Islet precursor cell (in vitro differentiated cells): ENCODE data around the gene THSD7B.
"Not testable (repeated sequence)": the region's sequence is repeated elsewhere in the genome, so short reads cannot be mapped to it uniquely, and the experiment has no call there.

ENCODE experiments used
- DNase-seq: peaks from one replicate; pipeline ENCODE4 v3.0.0-alpha.2; 2018

The THSD7B gene

DNA sequence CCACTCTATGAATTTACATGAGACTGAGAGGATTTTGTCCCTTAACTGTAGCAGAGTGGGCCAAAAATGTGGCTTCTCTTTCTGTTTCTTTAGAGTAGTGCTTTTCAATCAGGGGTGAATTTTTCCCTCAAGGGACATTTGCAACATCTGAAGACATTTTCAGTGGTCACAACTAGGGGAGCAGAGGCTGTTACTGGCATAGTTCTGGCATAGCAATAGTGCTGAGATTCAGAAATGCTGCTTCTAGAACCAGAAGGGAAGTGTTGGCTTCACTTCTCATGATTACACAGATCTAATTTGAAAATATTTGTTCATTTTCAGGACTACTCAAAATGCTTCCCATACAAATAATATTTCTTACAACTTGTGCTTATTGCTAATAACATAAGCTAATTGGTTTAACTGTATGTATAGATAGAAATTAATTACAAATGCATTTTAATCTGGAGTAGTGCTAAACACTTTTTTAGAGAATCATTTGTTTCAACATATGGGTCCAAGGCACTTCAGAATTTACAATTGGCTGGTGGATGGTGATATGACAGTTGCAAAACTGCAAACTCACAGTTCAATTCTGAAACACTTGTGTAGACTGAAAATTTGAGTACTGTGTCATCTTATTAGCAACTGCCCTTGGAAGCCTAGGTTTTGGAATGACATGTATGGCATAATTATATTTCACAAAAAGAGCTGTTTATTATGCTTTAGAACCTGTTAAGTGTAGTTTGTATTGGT, 526.7 kb downstream of the THSD7B start:
- no peak for DNase-seq

DNA sequence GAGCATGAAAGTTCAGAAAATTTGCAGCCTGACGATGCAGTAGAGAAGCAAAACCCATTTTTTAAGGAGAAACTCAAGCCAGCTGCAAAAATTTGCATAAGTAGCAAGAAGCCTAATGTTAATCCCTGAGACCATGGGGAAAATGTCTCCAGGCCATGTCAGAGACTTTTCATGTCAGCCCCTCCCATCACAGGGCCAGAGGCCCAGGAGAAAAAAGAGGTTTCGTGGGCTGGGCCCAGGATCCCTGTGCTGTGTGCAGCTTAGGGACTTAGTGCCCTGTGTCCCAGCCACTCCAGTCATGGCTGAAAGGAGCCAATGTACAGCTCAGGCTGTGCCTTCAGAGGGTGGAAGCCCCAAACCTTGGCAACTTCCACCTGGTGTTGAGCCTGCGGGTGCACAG, 533.0 kb downstream of the THSD7B start:
- no peak for DNase-seq

DNA sequence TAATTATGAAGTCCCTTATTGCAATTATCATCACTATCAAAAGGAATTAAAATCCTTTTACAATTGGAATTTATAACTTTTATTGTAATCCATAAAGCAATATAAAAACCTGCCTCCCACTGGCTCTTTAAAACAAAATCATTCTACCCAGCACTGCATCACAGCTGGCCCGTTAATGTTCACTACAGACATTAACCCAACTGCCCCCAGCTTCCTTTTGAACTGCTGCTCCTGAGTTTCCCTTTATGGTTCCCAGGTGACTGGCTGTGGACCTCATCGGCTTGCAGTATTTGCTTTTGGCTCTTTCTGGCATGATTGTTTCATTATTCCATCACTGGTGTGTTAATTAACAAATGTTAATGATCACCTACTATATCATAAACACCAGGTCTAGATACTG, 535.6 kb downstream of the THSD7B start:
- DNase-seq: no peak

DNA sequence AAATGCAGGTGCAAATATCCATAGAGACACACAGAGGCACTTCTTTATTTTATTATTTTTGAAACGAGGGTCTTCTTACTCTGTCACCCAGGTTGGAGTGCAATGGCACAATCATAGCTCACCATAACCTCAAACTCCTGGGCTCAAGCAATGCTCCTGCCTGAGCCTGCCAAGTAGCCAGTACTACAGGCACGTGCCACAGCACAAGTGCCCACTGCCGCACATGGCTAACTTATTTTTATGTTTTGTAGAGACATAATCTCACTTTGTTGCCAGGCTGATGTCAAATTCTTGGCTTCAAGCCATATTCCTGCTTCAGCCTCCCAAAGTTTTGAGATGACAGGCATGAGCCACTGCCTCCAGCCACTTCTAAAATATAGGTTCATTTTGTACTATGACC, 537.6 kb downstream of the THSD7B start:
- DNase-seq: no peak

DNA sequence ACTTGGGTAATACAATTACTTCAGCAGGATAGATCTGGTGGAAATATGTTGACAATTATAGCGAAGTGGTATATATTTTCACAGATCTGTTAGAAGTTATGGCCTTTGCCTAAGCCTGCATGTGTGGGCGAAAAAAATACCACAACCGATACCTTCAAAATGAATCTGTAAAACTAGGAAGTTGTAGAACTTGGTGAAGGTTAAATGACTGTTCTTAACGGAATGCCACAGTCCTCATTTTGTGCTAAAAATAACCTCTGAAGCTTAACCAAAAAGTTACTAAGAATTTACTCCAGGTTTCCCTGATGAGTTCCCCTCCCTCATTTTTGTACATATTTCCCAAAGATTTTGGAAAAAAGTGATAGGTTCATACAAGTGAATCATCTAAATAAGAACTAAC, 550.7 kb downstream of the THSD7B start:
- DNase-seq: no peak

DNA sequence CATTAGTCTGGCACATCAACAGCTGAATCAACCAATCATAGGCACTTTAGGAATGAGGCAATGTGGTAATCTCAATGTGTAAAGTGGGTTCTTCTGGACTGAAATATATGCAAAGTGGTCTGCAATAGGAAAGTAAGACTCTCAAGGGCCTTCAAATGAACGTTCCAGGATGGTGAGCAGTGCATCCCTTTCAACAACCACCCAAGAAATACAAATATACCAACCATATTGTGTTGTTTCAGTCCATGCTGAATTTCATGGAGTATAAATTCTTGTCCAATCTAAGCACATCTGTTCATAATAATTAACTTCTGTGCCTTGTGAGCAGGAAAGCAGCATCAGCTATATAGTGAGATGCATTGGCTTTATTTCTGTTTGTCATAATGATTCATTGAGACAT, 556.2 kb downstream of the THSD7B start:
- no peak for DNase-seq

DNA sequence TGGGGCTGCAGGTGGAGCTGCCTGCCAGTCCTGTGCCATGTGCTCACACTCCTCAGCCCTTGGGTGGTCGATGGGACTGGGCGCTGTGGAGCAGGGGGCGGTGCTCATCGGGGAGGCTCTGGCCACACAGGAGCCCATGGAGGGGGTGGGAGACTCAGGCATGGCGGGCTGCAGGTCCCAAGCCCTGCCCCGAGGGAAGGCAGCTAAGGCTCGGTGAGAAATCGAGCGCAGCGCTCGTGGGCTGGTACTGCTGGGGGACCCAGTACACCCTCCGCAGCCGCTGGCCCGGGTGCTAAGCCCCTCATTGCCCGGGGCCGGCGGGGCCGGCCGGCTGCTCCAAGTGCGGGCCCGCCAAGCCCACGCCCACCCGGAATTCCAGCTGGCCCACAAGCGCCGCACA, 566.2 kb downstream of the THSD7B start:
- DNase-seq: not testable (repeated sequence)

DNA sequence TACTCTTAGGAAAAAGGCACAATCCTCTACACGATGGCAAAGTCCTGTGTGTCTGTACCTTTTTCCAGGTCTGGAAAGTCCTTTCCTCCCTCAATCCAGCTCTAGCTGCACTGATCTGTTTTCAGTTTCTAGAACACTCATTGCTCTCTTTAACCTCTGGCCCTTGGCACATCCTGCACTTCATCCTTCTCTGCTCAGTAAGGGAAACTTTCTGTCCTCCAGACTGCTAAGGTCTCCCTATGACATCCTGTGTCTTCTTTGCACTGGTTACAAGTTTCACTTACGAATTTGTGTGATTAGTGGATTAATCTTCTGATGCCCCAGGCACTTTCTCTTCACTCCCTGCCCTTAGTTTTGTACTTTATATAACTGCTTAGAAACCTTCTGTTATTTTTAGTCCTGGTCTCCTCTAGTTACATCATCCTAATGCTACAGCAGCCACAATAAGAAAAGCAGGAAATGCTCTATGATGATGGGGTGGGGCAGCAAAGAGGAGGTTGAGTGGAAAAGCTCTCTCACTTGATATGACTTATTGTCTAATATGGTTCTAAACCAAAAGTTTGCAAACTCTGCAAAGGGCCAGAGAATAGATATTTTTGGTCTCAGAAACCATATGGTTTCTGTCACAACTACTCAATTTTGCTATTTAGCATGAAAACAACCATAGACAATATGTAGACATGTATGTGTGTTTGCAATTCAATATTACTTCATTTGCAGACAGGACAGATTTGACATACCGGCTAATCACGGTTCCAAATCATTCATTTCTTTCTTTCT, 568.2 kb downstream of the THSD7B start:
- no peak for DNase-seq

DNA sequence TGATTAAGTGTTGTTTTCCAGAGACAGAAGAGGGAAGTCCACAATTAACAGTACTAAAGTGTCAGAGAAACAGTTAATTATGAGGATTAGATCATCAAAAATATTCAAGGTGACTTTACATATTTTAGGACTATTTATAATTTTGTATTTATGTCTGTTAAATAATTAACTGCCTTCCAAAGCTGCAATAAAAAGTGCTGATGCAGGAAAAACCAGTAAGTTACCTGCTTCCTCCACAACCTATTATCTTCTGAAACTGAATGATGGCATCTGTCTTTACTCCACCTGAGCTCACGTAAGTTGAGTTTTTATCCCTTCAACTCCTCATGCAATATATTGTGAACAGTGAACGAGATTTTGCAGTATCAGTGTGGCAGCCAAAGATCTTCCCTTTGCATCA, 570.7 kb downstream of the THSD7B start:
- DNase-seq: no peak

DNA sequence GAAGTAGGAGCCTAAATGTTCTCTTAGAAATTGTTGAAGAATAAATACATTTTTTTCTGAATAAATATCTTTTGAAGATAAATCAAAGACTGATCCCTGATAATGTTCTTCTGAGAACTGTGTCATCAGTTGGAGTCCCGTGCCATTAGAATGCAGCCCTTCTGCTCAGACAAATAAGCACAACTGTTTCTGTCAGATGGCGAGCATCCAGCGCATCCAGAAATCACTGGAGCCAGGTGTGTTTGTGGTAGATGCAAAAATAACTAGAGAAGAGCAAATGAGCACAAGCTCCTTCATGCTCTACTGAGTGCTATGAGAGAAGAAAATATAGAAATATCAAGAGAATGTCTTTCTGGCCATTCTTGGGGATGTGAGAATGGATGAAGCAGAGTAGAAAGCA, 573.7 kb downstream of the THSD7B start:
- DNase-seq: no peak

DNA sequence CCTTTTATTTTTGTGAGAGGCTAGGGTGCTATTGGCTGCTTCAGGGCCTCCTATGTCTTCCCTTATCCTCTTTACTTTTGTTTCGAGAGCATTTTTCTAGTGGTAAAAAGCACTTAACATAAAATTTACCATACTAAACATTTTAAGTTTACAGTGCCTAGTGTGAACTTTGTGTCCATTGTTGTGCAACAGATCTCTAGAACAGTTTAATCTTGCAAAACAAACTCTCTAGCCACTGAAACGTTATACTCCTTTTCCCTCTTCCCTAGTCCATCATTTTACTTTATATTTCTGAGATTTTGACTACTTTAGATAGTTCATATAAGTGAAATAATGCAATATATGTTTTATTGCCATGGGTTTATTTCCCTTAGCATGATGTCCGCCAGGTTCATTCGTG, 580.6 kb downstream of the THSD7B start:
- no peak for DNase-seq

DNA sequence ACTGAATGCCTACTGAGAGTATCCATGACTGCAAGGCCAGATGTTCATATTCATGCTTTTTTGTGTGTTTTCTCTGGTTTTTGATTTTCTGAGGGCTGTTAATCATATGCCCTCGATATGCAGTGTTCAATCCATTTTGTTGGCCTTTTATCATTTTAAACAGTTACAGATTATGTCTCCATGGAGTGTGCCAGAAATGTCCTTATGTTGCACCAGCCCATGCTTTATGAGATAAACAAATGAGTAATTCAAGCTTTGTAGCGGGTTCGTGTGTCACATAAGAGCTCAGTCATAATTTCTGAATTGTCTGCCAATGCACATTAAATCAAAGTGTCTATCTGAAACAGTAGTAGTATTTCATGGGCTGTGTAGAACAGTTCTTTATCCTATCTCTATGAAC, 583.0 kb downstream of the THSD7B start:
- DNase-seq: no peak

DNA sequence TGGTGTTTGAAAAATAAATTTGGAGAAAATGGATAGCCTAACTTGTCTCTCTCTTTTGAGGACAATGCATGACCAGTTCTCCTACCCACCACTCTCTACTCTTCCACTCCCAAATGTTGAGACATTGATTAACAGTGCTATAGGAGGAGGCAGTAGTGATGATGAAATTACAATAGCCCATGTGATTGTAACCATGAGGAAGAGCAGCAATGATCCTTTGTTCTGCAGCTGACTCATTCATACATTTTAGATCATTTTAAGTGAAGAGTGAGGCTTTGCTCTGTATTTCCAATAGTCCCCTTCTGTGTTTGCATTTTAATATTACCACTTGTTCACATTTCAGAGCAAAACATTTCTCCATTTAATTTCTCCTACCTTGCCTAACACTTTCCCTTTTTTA, 592.3 kb downstream of the THSD7B start:
- DNase-seq: no peak

DNA sequence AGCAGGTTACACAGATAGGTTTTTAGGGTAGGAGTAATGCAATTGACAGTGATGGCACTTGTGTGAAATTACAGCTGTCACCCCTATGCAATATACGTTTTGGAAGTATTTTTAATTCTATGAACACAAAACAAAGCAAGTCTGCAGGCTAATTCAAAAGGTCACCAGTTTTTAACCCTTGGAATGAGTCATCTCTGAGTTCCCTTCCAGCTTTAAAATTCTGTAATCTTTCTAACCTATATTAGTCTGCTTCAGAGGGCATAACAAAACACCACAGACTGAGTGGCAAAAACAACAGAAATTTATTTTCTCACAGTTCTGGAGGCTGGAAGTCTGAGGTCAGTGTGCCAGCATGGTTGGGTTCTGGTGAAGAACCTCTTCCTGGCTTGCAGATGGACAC, 602.0 kb downstream of the THSD7B start:
- DNase-seq: no peak

DNA sequence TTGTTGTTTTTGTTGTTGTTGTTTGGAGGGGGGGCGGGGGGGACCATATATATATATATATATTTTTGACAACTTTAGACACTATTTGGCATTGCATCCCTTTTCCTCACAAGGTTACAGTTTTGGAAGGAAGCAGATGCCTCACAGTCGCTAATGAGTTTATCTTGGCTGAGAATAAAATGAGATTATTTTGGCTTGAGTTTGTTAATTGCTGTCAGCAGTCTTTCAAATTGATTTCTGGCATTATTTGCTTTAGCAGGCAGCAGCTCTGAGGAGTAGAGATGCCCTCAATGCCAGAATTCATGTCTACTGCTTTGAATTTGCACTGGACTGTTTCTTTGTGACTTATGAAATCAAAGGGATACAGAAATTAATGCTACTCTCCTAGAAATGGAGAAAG, 603.8 kb downstream of the THSD7B start:
- no peak for DNase-seq

DNA sequence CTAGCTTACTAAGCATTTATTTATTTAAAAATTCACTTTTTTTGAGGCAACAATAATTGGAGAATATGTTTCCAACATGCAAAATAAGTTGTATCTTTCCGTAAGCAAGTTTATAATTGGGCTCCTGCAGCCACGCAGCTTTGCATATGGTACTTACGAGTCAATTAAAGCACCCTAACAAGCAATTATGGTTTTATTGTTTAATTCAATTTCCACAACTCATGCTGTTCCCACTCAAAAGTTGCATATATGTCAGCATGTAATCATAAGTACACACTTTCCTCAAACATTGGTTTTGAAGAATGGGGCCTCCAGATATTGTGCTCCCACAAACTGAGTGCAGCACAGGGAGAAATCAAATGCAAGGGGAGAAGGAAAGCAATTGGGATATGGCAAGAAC, 613.8 kb downstream of the THSD7B start:
- DNase-seq: no peak

DNA sequence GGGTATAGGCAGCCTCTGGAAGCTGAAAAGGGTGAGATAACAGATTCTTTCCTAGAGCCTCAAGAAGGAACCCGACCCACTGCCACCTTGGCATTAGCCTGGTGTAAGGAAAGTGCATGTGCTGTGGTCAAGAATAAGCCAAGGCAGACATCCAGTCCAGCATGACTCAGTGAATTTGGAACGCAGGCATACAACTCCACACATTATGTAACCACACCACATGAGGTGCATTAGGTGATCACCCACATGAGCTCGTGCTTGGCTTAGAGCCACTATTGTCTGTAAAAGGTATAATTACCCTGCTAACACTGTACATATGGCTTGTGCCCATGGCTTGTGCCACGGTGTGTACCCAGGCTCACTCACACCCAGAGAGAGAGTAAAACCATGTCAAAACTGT, 615.3 kb downstream of the THSD7B start:
- no peak for DNase-seq

DNA sequence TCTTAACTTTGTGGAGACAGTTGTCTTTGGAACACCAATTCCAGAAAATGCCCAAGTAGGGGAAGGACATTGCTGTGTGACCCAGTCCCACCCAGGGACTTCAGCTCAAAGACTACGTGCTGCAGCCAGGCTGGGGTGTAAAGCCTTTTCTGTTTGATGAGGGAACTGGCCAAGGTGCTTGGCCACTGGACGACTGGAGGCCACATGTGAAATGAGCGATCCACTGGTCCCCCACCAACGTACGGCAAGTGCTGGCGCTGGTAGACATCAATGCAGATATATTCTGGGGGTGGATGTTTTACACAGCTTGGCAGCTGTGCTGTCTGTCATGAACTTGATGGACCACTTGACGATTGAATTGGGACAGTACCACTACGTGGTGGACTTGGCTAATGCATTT, 616.4 kb downstream of the THSD7B start:
- DNase-seq: no peak

DNA sequence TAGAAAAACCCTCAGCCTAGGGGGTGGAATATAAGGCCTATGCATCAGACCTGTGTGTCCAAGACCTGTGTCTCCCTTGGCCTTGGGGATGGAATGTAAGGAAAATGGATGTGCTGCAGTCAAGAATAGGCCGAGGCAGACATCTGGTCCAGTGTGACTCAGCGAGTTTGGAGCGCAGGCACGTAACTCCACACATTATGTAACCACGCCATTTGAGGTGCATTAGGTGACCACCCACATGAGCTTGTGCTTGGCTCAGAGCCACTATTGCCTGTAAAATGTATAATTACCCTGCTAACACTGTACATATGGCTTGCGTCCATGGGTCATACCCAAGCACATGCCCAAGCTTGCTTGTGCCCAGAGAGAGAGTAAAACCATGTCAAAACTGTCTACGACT, 618.0 kb downstream of the THSD7B start:
- DNase-seq: no peak

DNA sequence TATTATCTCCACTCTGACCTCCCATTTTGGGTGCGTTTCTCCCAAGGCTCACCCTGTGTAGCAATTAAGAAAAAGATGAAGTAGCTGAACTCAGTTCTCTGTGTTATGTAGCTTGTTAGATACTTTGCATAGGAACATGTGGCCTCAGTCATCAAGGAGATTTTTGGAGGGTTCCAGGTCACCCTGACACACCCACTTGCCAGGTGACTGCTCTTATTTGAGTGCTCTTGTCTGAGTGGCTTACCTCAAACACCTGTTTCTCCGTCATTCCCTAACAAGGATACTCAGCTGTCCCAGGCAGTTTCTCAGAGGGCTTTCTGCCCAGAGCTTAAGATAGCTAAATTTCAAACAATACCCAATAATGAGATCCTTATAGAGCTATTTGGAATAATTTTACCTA, 621.7 kb downstream of the THSD7B start:
- no peak for DNase-seq

DNA sequence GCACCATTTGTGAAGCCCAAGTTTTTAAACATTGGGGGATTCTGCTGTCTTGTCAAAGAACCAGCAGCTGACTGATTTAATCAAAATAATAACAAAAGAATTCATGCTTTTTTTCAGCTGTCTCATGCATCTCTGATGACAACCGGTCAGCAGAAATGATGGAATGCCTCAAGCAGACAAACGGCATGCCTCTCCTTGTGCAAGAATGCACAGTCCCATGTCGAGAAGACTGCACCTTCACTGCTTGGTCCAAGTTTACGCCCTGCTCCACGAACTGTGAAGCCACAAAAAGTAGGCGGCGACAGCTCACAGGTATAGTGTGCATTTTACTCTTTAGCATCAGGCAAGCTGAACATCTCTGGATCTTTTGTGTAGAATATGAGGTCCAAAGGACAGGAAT, 640.2 kb downstream of the THSD7B start:
- no peak for DNase-seq

DNA sequence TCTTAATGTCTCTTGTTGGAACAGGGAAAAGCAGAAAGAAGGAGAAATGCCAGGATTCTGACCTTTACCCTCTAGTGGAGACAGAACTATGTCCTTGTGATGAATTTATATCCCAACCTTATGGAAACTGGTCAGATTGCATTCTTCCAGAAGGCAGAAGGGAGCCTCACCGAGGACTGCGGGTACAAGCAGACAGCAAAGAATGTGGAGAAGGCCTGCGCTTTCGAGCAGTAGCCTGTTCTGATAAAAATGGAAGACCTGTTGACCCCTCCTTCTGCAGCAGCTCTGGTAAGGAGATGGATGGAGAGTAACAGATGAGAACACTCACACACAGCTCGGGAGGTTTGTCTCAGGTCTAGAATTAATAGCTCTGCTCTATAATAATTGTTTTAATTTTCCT, 646.2 kb downstream of the THSD7B start:
- DNase-seq: peak; percentile 86

DNA sequence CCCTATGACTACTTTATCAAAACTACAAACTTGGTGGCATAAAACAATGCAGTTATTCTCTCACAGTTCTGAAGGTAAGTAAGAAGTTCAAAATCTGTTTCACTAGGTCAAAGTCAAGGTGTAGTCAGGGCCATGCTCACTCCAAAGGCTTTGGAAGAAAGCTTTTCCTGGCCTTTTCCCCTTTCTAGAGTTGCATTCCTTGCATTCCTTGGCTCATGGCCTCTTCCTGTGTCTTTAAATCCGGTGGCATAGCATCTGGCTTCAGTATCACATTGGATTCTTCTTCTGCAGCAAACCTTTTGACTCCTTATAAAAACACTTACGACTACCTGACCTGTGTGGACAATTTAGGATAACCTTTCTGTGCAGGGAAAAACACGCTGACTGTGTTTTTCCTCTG, 655.4 kb downstream of the THSD7B start:
- peak; percentile 62 for DNase-seq

DNA sequence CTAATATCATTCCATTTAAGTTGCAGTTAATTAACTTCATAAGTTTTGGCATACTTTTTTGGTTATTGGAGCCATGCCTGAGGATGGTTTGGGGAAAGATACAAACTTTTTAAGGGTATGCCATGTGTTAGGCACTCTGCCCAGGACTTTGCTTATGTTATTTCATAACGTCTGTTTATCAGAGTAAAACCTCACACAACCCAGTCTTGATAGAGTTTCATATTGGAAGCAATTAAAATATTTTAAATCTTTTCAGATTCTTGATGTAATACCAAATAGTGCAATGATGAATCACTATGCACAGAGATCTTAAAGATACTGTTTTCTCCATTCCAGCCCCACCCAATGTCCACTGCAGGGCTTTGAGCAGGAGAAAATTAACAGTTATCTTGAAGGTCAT, 669.8 kb downstream of the THSD7B start:
- DNase-seq: no peak

DNA sequence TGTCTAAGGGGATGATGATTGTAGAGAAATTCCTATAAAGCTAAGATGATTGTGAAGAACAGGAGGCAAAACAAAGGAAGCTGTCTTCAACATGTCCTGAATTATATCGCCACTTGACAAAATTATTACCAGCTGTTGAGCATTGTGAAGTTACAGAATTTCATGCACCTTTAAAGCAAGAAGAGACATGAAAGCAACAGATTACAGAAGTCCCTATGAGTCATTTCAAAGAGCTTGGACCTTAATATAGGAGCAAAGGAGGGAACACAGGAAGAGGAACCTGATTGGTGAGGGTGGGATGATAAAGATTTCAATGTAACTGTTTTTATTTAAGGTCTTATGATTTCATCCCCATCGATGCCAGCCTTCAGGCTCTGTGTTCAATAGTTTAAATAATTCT, 672.0 kb downstream of the THSD7B start:
- DNase-seq: no peak
